GM10248 (cell line): ENCODE measurements around the gene TM9SF2.

Experiments used
- CTCF ChIA-PET: fragments of 300-600 bp; sonication (Branson Sonifier 250); formaldehyde crosslinking; extraction: SDS; loops from one replicate; lab custom pipeline; 2021; ENCODE audit warnings: antibody characterized with exemption; lab: Yijun Ruan, JAX
- POLR2A ChIA-PET: fragments of 350-650 bp; sonication (Branson Sonifier 250); formaldehyde crosslinking; extraction: SDS; loops from one replicate; lab custom pipeline; 2020; ENCODE audit warnings: antibody characterized with exemption; lab: Yijun Ruan, JAX
- DNase-seq: peaks from one replicate; pipeline ENCODE4 v3.0.0; 2012; ENCODE audit errors: extremely low spot score
- TF ChIP-seq, protein P1 (sequence below): IDR thresholded peaks from 2 replicates; pipeline ENCODE4 v1.5.1; 2012; ENCODE audit warnings: mild to moderate bottlenecking, low read depth; ENCODE audit errors: extremely low read depth, missing control alignments, control extremely low read depth

TM9SF2 gene

DNA sequence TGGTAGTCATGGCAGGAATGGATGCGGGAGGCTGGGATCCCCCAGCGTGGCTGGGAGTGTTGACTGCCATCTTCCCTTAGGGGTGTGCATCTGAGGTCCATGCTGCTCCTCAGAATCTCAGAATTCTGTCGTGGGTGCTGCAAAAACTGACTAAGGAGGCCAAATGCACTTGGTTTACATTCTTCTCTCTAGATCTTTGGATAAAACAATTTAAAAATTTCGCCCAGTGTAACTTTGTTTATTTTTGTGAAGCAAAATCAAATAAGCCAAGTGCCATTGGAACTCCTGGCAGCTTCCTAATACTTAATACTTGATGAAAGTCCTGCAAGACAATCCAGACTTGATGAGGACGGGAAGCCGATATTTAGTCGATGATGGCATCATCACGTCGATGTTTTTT lies 27.8 kb upstream of the TM9SF2 start:
- TF ChIP-seq, protein P1, sequence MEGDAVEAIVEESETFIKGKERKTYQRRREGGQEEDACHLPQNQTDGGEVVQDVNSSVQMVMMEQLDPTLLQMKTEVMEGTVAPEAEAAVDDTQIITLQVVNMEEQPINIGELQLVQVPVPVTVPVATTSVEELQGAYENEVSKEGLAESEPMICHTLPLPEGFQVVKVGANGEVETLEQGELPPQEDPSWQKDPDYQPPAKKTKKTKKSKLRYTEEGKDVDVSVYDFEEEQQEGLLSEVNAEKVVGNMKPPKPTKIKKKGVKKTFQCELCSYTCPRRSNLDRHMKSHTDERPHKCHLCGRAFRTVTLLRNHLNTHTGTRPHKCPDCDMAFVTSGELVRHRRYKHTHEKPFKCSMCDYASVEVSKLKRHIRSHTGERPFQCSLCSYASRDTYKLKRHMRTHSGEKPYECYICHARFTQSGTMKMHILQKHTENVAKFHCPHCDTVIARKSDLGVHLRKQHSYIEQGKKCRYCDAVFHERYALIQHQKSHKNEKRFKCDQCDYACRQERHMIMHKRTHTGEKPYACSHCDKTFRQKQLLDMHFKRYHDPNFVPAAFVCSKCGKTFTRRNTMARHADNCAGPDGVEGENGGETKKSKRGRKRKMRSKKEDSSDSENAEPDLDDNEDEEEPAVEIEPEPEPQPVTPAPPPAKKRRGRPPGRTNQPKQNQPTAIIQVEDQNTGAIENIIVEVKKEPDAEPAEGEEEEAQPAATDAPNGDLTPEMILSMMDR, result no peak
- DNase-seq, result no peak
- ChIA-PET CTCF (interaction anchor here (0.8 to 2.2 kb wide), 2 partner anchors 8 to 11 kb away, joined by 3 to 13 read pairs; no protein-coding TSS in a partner anchor), POLR2A (no interaction called here)

DNA sequence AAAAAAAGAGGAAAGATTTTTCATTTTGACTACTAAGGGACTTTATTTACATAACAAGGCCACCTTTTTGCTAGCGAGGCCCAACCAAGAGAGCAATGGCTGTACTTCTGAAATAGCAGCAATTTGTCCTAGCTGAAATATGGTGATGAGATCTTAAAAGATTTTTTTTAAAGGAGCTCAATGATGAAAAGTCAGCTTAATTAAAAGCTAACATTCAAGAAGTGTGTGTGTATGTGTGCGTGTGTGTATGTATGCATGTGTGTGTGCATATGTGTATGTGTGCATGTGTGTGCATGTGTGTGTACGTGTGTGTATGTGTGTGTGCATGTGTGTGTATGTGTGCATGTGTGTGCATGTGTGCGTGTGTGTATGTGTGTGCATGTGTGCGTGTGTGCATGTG lies 24.6 kb upstream of the TM9SF2 start:
- TF ChIP-seq, protein P1, result no peak
- no peak for DNase-seq
- POLR2A ChIA-PET, result no interaction called here
- CTCF ChIA-PET, result no interaction called here

DNA sequence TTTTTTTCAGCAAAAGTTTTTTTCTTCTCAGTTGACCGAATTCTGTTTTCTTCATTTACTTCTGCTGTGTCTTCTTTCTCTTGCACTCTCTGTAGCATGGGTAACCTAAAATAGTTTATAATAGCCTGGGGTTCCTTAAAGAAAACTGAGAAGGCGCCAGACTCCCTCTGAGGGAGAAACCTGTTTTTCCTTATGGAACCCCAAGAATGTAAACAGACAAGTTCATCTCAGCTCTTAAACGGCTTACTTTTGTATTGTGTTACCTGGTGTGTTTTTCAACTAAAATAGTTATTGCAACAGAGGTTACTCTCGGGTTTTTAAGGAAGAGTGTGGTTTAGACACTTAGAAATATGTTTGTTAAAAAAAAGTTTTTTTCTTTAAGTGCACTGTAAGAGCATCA lies 23.8 kb upstream of the TM9SF2 start:
- ChIA-PET CTCF (interaction anchor here (1.2 kb wide), 1 partner anchor 41 kb away, joined by 3 read pairs; no protein-coding TSS in a partner anchor), POLR2A (no interaction called here)
- DNase-seq, result no peak
- TF ChIP-seq, protein P1, result no peak

DNA sequence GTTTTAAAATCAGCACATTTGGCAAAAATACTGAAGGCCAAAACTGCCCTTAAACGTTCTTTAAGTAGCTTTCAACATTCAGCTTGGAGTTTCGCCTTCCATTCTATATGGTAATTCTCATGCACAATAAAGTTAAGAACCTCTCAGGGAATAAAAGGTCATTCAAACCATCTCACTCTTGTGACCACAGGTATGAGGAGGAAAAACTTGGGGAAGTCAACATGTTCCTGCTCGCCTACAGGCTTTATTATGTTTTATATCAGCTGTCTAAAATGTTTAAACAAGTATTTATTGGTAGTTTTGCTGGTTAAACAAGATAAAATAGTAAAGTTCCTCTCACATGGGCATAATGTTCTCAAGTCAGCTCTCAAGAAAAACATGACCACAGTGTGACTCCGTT lies 19.9 kb upstream of the TM9SF2 start:
- TF ChIP-seq, protein P1, result no peak
- no peak for DNase-seq
- POLR2A ChIA-PET, result no interaction called here
- CTCF ChIA-PET, result interaction anchor here (1.3 kb wide), 1 partner anchor 8 kb away, joined by 3 read pairs; no protein-coding TSS in a partner anchor

DNA sequence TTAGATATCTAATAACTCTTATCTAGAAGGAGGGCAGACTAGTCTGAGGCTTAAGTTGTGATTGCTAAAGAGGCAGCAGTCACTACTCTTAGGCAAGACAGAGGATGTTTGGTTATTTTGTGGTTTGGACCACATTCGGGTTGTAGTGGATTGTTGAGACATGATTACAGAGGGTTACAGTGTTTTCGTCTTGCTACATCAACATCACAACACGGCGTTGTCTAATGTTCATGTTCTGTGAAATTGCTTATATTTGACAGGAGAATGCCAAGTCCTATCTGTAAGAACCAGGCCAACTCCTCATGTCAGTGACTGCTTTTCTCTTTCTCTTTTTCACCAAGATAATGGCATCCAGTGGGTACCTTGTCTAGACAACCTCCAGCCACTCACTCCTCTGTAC lies 16.8 kb upstream of the TM9SF2 start:
- TF ChIP-seq, protein P1, result no peak
- DNase-seq, result no peak
- ChIA-PET POLR2A (no interaction called here), CTCF (interaction anchor here (0.9 to 3.8 kb wide), 3 partner anchors 12 to 96 kb away, joined by 3 to 13 read pairs (median 11); no protein-coding TSS in a partner anchor)

DNA sequence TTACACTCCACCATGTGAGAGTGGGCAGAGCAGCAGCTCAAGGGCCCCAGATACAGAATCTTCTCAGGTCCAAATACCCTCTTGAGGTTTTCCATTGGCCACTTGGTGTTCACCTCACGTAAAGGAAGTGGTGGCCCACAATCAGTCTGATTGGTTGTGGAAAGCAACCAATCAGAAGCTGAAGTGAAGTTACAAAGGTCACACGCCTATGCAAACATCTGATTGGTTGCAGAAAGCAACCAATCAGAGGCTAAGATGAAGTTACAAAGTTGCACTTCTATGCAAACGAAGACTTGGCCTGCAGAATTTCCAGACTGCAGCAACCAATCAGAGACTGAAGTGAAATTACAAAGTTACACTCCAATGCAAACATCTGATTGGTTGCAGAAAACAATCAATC lies 14.3 kb upstream of the TM9SF2 start:
- CTCF ChIA-PET, result interaction anchor here (1.5 kb wide), 1 partner anchor 19 kb away, joined by 4 read pairs; no protein-coding TSS in a partner anchor
- TF ChIP-seq, protein P1, result no peak
- no peak for DNase-seq
- POLR2A ChIA-PET, result no interaction called here
